HEK293 (cell line): ENCODE measurements around the gene ATG4B.

Source experiments
- CTCF ChIP-seq: fragments of 450-650 bp; formaldehyde crosslinking; IDR thresholded peaks from 2 replicates; pipeline ENCODE4 v1.5.1; 2016; ENCODE audit warnings: missing biosample characterization, missing genetic modification characterization
- SALL2 ChIP-seq: fragments of 450-650 bp; formaldehyde crosslinking; IDR thresholded peaks from 2 replicates; pipeline ENCODE4 v1.5.0; 2017; ENCODE audit warnings: missing biosample characterization, mild to moderate bottlenecking, missing genetic modification characterization, borderline replicate concordance
- ZBTB26 ChIP-seq: fragments of 450-650 bp; formaldehyde crosslinking; optimal IDR thresholded peaks from 2 replicates; pipeline ENCODE3; 2016; ENCODE audit warnings: missing biosample characterization, mild to moderate bottlenecking, missing genetic modification characterization
- ZFP3 ChIP-seq: fragments of 450-650 bp; formaldehyde crosslinking; IDR thresholded peaks from 2 replicates; pipeline ENCODE4 v1.5.1; 2016; ENCODE audit warnings: low read depth, missing biosample characterization, missing genetic modification characterization
- ZNF23 ChIP-seq: fragments of 450-650 bp; formaldehyde crosslinking; IDR thresholded peaks from 2 replicates; pipeline ENCODE4 v1.5.1; 2016; ENCODE audit warnings: missing biosample characterization, missing genetic modification characterization, borderline replicate concordance
- ZNF335 ChIP-seq: fragments of 450-650 bp; formaldehyde crosslinking; conservative IDR thresholded peaks from 2 replicates; pipeline ENCODE4 v1.5.1; 2016; ENCODE audit warnings: missing biosample characterization, missing genetic modification characterization
- ZNF391 ChIP-seq: fragments of 450-650 bp; formaldehyde crosslinking; IDR thresholded peaks from 2 replicates; pipeline ENCODE4 v1.5.1; 2016; ENCODE audit warnings: low read depth, missing biosample characterization, missing genetic modification characterization, borderline replicate concordance
- ZNF692 ChIP-seq: fragments of 450-650 bp; formaldehyde crosslinking; IDR thresholded peaks from 2 replicates; pipeline ENCODE4 v1.5.1; 2016; ENCODE audit warnings: missing biosample characterization, missing genetic modification characterization
- TF ChIP-seq, protein P1 (sequence below): fragments of 450-650 bp; formaldehyde crosslinking; IDR thresholded peaks from 2 replicates; pipeline ENCODE4 v1.5.1; 2016; ENCODE audit warnings: missing biosample characterization, missing genetic modification characterization, borderline replicate concordance
- TF ChIP-seq, protein P2 (sequence below): fragments of 450-650 bp; formaldehyde crosslinking; IDR thresholded peaks from 2 replicates; pipeline ENCODE4 v1.5.1; 2016; ENCODE audit warnings: missing biosample characterization, missing genetic modification characterization
- TF ChIP-seq, protein P3 (sequence below): fragments of 450-650 bp; formaldehyde crosslinking; IDR thresholded peaks from 2 replicates; pipeline ENCODE4 v1.5.1; 2016; ENCODE audit warnings: missing biosample characterization, missing genetic modification characterization
- TF ChIP-seq, protein P4 (sequence below): fragments of 450-650 bp; formaldehyde crosslinking; IDR thresholded peaks from 2 replicates; pipeline ENCODE4 v1.5.1; 2016; ENCODE audit warnings: missing biosample characterization, missing genetic modification characterization, low read depth

DNA sequence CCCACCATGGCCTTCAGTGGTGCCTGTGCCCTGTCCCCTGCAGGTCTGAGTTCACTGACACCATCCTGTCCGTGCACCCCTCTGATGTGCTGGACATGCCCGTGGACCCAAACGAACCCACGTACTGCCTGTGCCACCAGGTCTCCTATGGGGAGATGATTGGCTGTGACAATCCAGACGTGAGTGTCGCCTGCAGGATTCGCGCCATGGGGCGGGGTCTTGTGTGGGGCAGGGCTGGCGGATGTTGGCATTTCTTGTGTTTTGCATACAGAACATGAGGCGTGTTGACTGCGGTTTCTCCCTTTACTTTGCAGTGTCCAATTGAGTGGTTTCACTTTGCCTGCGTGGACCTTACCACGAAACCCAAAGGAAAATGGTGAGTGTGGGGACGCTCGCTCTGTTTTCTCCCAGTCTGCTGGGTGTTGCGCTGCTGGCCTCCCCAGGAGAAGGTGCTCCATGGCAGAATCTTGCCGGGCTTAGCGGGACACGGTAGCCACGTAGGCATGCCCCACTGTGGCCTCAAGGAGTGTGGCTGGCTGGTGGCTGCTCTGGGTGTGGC, 85.5 kb downstream of the ATG4B start:
- TF ChIP-seq CTCF (tag by site-specific recombination) (no peak), ZNF335 (tag by site-specific recombination) (no peak), ZFP3 (no peak), ZBTB26 (tag by site-specific recombination) (no peak), ZNF391 (tag by site-specific recombination) (no peak), ZNF23 (tag by site-specific recombination) (no peak), ZNF692 (no peak), SALL2 (tag by site-specific recombination) (no peak)
- TF ChIP-seq, protein P1, sequence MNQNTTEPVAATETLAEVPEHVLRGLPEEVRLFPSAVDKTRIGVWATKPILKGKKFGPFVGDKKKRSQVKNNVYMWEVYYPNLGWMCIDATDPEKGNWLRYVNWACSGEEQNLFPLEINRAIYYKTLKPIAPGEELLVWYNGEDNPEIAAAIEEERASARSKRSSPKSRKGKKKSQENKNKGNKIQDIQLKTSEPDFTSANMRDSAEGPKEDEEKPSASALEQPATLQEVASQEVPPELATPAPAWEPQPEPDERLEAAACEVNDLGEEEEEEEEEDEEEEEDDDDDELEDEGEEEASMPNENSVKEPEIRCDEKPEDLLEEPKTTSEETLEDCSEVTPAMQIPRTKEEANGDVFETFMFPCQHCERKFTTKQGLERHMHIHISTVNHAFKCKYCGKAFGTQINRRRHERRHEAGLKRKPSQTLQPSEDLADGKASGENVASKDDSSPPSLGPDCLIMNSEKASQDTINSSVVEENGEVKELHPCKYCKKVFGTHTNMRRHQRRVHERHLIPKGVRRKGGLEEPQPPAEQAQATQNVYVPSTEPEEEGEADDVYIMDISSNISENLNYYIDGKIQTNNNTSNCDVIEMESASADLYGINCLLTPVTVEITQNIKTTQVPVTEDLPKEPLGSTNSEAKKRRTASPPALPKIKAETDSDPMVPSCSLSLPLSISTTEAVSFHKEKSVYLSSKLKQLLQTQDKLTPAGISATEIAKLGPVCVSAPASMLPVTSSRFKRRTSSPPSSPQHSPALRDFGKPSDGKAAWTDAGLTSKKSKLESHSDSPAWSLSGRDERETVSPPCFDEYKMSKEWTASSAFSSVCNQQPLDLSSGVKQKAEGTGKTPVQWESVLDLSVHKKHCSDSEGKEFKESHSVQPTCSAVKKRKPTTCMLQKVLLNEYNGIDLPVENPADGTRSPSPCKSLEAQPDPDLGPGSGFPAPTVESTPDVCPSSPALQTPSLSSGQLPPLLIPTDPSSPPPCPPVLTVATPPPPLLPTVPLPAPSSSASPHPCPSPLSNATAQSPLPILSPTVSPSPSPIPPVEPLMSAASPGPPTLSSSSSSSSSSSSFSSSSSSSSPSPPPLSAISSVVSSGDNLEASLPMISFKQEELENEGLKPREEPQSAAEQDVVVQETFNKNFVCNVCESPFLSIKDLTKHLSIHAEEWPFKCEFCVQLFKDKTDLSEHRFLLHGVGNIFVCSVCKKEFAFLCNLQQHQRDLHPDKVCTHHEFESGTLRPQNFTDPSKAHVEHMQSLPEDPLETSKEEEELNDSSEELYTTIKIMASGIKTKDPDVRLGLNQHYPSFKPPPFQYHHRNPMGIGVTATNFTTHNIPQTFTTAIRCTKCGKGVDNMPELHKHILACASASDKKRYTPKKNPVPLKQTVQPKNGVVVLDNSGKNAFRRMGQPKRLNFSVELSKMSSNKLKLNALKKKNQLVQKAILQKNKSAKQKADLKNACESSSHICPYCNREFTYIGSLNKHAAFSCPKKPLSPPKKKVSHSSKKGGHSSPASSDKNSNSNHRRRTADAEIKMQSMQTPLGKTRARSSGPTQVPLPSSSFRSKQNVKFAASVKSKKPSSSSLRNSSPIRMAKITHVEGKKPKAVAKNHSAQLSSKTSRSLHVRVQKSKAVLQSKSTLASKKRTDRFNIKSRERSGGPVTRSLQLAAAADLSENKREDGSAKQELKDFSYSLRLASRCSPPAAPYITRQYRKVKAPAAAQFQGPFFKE (tag by site-specific recombination) = no peak
- TF ChIP-seq, protein P2, sequence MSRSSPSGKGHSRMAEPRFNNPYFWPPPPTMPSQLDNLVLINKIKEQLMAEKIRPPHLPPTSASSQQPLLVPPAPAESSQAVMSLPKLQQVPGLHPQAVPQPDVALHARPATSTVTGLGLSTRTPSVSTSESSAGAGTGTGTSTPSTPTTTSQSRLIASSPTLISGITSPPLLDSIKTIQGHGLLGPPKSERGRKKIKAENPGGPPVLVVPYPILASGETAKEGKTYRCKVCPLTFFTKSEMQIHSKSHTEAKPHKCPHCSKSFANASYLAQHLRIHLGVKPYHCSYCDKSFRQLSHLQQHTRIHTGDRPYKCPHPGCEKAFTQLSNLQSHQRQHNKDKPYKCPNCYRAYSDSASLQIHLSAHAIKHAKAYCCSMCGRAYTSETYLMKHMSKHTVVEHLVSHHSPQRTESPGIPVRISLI = no peak
- TF ChIP-seq, protein P3, sequence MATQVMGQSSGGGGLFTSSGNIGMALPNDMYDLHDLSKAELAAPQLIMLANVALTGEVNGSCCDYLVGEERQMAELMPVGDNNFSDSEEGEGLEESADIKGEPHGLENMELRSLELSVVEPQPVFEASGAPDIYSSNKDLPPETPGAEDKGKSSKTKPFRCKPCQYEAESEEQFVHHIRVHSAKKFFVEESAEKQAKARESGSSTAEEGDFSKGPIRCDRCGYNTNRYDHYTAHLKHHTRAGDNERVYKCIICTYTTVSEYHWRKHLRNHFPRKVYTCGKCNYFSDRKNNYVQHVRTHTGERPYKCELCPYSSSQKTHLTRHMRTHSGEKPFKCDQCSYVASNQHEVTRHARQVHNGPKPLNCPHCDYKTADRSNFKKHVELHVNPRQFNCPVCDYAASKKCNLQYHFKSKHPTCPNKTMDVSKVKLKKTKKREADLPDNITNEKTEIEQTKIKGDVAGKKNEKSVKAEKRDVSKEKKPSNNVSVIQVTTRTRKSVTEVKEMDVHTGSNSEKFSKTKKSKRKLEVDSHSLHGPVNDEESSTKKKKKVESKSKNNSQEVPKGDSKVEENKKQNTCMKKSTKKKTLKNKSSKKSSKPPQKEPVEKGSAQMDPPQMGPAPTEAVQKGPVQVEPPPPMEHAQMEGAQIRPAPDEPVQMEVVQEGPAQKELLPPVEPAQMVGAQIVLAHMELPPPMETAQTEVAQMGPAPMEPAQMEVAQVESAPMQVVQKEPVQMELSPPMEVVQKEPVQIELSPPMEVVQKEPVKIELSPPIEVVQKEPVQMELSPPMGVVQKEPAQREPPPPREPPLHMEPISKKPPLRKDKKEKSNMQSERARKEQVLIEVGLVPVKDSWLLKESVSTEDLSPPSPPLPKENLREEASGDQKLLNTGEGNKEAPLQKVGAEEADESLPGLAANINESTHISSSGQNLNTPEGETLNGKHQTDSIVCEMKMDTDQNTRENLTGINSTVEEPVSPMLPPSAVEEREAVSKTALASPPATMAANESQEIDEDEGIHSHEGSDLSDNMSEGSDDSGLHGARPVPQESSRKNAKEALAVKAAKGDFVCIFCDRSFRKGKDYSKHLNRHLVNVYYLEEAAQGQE = no peak
- TF ChIP-seq, protein P4, sequence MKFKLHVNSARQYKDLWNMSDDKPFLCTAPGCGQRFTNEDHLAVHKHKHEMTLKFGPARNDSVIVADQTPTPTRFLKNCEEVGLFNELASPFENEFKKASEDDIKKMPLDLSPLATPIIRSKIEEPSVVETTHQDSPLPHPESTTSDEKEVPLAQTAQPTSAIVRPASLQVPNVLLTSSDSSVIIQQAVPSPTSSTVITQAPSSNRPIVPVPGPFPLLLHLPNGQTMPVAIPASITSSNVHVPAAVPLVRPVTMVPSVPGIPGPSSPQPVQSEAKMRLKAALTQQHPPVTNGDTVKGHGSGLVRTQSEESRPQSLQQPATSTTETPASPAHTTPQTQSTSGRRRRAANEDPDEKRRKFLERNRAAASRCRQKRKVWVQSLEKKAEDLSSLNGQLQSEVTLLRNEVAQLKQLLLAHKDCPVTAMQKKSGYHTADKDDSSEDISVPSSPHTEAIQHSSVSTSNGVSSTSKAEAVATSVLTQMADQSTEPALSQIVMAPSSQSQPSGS = no peak
